H9 (cell line): Measurements from ENCODE around the gene ZNF853. TPM values are rescaled to one million over a fixed set of nuclear protein-coding genes. Genes with fewer than 3 reads are reported as not detected.
A peak's percentile ranks its signal among the peaks of the same experiment; 100 is the strongest.

ENCODE experiments used
- DNase-seq: peaks from one replicate; pipeline ENCODE4 v3.0.0-alpha.2; 2017
- H2AFZ ChIP-seq: one replicate; pipeline ENCODE4 v1.6.1; 2013; ENCODE audit warnings: mild to moderate bottlenecking, low read length, control low read depth, moderate library complexity
- H2AK5ac ChIP-seq: 2 replicates; pipeline ENCODE4 v1.6.1; 2013; ENCODE audit warnings: low read length, control low read depth, mixed read lengths; ENCODE audit not compliant: insufficient read length
- H2BK120ac ChIP-seq: one replicate; pipeline ENCODE4 v1.6.1; 2013; ENCODE audit warnings: low read depth, mild to moderate bottlenecking, low read length, control low read depth, inconsistent platforms; ENCODE audit not compliant: poor library complexity, severe bottlenecking
- H2BK12ac ChIP-seq: 2 replicates; pipeline ENCODE4 v1.6.1; 2013; ENCODE audit warnings: low read length, control low read depth, mixed read lengths, low read depth; ENCODE audit not compliant: insufficient read length
- H2BK15ac ChIP-seq: 2 replicates; pipeline ENCODE4 v1.6.1; 2013; ENCODE audit warnings: low read depth, low read length, control low read depth
- H2BK20ac ChIP-seq: one replicate; pipeline ENCODE4 v1.6.1; 2013; ENCODE audit warnings: low read depth, mild to moderate bottlenecking, low read length, control low read depth, inconsistent platforms; ENCODE audit not compliant: poor library complexity, severe bottlenecking
- H2BK5ac ChIP-seq: 2 replicates; pipeline ENCODE4 v1.6.1; 2013; ENCODE audit warnings: low read length, control low read depth, mixed read lengths; ENCODE audit not compliant: insufficient read length
- H3K14ac ChIP-seq: 2 replicates; pipeline ENCODE4 v1.6.1; 2013; ENCODE audit warnings: low read length, control low read depth; ENCODE audit not compliant: insufficient read depth
- H3K18ac ChIP-seq: 2 replicates; pipeline ENCODE4 v1.6.1; 2013; ENCODE audit warnings: low read depth, mild to moderate bottlenecking, mixed read lengths, low read length, control low read depth; ENCODE audit not compliant: insufficient read length
- H3K23ac ChIP-seq: 2 replicates; pipeline ENCODE4 v1.6.1; 2013; ENCODE audit warnings: low read length, control low read depth, mixed read lengths, low read depth; ENCODE audit not compliant: insufficient read length
- H3K23me2 ChIP-seq: 2 replicates; pipeline ENCODE4 v1.6.1; 2013; ENCODE audit warnings: low read depth, mild to moderate bottlenecking, mixed read lengths, low read length, control low read depth; ENCODE audit not compliant: insufficient read length, poor library complexity, severe bottlenecking
- H3K27ac ChIP-seq: 2 replicates; pipeline ENCODE4 v1.5.1; 2013; ENCODE audit warnings: low read length, control low read depth, mixed read lengths, low read depth; ENCODE audit not compliant: insufficient read length
- H3K27me3 ChIP-seq: 2 replicates; pipeline ENCODE4 v1.6.1; 2013; ENCODE audit warnings: low read length, control low read depth, inconsistent platforms; ENCODE audit not compliant: insufficient read depth
- H3K4ac ChIP-seq: 2 replicates; pipeline ENCODE4 v1.6.1; 2013; ENCODE audit warnings: low read depth, mild to moderate bottlenecking, control low read depth, inconsistent platforms, low read length, moderate library complexity
- H3K4me1 ChIP-seq: 2 replicates; pipeline ENCODE4 v1.6.1; 2013; ENCODE audit warnings: low read length, control low read depth, inconsistent platforms; ENCODE audit not compliant: insufficient read depth
- H3K4me2 ChIP-seq: 2 replicates; pipeline ENCODE4 v1.6.1; 2013; ENCODE audit warnings: low read length, control low read depth, mixed read lengths; ENCODE audit not compliant: insufficient read length, insufficient read depth
- H3K56ac ChIP-seq: 2 replicates; pipeline ENCODE4 v1.6.1; 2013; ENCODE audit warnings: low read depth, mild to moderate bottlenecking, mixed read lengths, low read length, control low read depth; ENCODE audit not compliant: insufficient read length
- H3K79me1 ChIP-seq: 2 replicates; pipeline ENCODE4 v1.6.1; 2013; ENCODE audit warnings: low read depth, mild to moderate bottlenecking, moderate library complexity, low read length, control low read depth, inconsistent platforms; ENCODE audit not compliant: insufficient read depth, poor library complexity, severe bottlenecking
- H3K79me2 ChIP-seq: 2 replicates; pipeline ENCODE4 v1.6.1; 2013; ENCODE audit warnings: low read length, control low read depth, inconsistent platforms; ENCODE audit not compliant: insufficient read depth
- H3K9ac ChIP-seq: 2 replicates; pipeline ENCODE4 v1.6.1; 2013; ENCODE audit warnings: low read length, control low read depth, mixed read lengths; ENCODE audit not compliant: insufficient read length; ENCODE audit errors: extremely low read depth
- H3K9me3 ChIP-seq: one replicate; pipeline ENCODE4 v1.6.1; 2013; ENCODE audit warnings: low read depth, low read length, inconsistent platforms; ENCODE audit not compliant: control insufficient read depth
- H3T11ph ChIP-seq: one replicate; pipeline ENCODE4 v1.6.1; 2013; ENCODE audit warnings: mild to moderate bottlenecking, low read length, control low read depth, inconsistent platforms
- H4K20me1 ChIP-seq: one replicate; pipeline ENCODE4 v1.6.1; 2013; ENCODE audit not compliant: control insufficient read depth, insufficient read length, insufficient read depth
- H4K5ac ChIP-seq: 2 replicates; pipeline ENCODE4 v1.6.1; 2013; ENCODE audit warnings: low read depth, mild to moderate bottlenecking, mixed read lengths, low read length, control low read depth; ENCODE audit not compliant: insufficient read length
- H4K8ac ChIP-seq: replicated peaks from 2 replicates; pipeline ENCODE4 v1.6.1; 2013; ENCODE audit warnings: low read length, control low read depth, mixed read lengths, low read depth; ENCODE audit not compliant: insufficient read length
- H4K91ac ChIP-seq: 2 replicates; pipeline ENCODE4 v1.6.1; 2013; ENCODE audit warnings: low read depth, mild to moderate bottlenecking, moderate library complexity, mixed read lengths, low read length, control low read depth; ENCODE audit not compliant: insufficient read length
- H3K27ac Mint-ChIP-seq, 3 experiments: 2 replicates in 2 of 3; 3 replicates in 1 of 3; pipeline ENCODE4 v1.8.0; 2020 to 2021; ENCODE audit warnings: mixed read lengths in 3 of 3, mild to moderate bottlenecking in 1 of 3, moderate library complexity in 1 of 3
- H3K27me3 Mint-ChIP-seq: 2 replicates; pipeline ENCODE4 v1.8.0; 2021; ENCODE audit warnings: low read depth, mild to moderate bottlenecking, moderate library complexity, mixed read lengths
- H3K36me3 Mint-ChIP-seq, 3 experiments: 2 replicates in 2 of 3; 3 replicates in 1 of 3; pipeline ENCODE4 v1.8.0; 2020 to 2021; ENCODE audit warnings: low read depth in 3 of 3, mixed read lengths in 3 of 3; ENCODE audit not compliant: insufficient read depth in 1 of 3
- H3K4me1 Mint-ChIP-seq, 2 experiments: 2 replicates each; pipeline ENCODE4 v1.8.0; 2020; ENCODE audit warnings: mixed read lengths in 2 of 2
- H3K4me3 Mint-ChIP-seq, 2 experiments: 2 replicates in 1 of 2; 3 replicates in 1 of 2; pipeline ENCODE4 v1.8.0; 2020 to 2021; ENCODE audit warnings: mild to moderate bottlenecking in 2 of 2, mixed read lengths in 2 of 2, moderate library complexity in 1 of 2
- H3K9me3 Mint-ChIP-seq, 2 experiments: 2 replicates in 1 of 2; 3 replicates in 1 of 2; pipeline ENCODE4 v1.8.0; 2020; ENCODE audit warnings: mild to moderate bottlenecking in 2 of 2, mixed read lengths in 2 of 2, moderate library complexity in 1 of 2
- WGBS: extraction: QIAGEN DNeasy Blood & Tissue Kit; methylation state at CpG from one replicate; pipeline ENCODE4 v1.1.7; 2013; ENCODE audit warnings: missing lambda C conversion rate, low lambda C conversion rate, mixed read lengths; ENCODE audit not compliant: insufficient read length; ENCODE audit errors: extremely low coverage; 5-methylcytosine and 5-hydroxymethylcytosine counted together
- total RNA-seq: library from RNA; stranded (reverse); gene quantifications from 2 replicates; pipeline ENCODE4 v1.2.1, GENCODE V29; 2021
- TF ChIP-seq, protein P1 (sequence below): fragments of 200-600 bp; sonication (generic); conservative IDR thresholded peaks from 3 replicates; pipeline ENCODE4 v1.8.0; 2021; ENCODE audit warnings: antibody characterized with exemption, mild to moderate bottlenecking

Gene ZNF853
- total RNA-seq, 1 experiment from 2014 or later: 9.6 TPM

- no CpG with 5 or more reads among the region's 10 CpGs for WGBS
- Histone ChIP-seq H3K23me2 (peaks cover 6% of the 10 kb centered on the region), H3K56ac (no peak overlapping the region), H3K79me1 (no peaks in the 10 kb centered on the region), H3K18ac (no peak overlapping the region), H3K4ac (no peak overlapping the region), H2BK12ac (no peak overlapping the region), H3K79me2 (no peaks in the 10 kb centered on the region), H3K27ac (no peak overlapping the region), H2BK15ac (no peak overlapping the region), H3K9me3 (no peaks in the 10 kb centered on the region), H4K91ac (no peak overlapping the region), H3K9ac (peak overlapping the region; percentile 23), H4K5ac (no peak overlapping the region), H3K27me3 (no peaks in the 10 kb centered on the region), H3K4me2 (peak overlapping the region; percentile 13), H2BK5ac (no peak overlapping the region), H2BK120ac (no peak overlapping the region), H2BK20ac (no peak overlapping the region), H4K8ac (no peak overlapping the region), H3K4me1 (no peaks in the 10 kb centered on the region), H3K23ac (no peak overlapping the region), H4K20me1 (no peaks in the 10 kb centered on the region), H2AK5ac (no peak overlapping the region), H3K14ac (no peak overlapping the region), H2AFZ (no peak overlapping the region), H3T11ph (no peak overlapping the region)
- TF ChIP-seq, protein P1, sequence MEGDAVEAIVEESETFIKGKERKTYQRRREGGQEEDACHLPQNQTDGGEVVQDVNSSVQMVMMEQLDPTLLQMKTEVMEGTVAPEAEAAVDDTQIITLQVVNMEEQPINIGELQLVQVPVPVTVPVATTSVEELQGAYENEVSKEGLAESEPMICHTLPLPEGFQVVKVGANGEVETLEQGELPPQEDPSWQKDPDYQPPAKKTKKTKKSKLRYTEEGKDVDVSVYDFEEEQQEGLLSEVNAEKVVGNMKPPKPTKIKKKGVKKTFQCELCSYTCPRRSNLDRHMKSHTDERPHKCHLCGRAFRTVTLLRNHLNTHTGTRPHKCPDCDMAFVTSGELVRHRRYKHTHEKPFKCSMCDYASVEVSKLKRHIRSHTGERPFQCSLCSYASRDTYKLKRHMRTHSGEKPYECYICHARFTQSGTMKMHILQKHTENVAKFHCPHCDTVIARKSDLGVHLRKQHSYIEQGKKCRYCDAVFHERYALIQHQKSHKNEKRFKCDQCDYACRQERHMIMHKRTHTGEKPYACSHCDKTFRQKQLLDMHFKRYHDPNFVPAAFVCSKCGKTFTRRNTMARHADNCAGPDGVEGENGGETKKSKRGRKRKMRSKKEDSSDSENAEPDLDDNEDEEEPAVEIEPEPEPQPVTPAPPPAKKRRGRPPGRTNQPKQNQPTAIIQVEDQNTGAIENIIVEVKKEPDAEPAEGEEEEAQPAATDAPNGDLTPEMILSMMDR: 0 out of 3 replicates have a peak, but pooled peaks have one; percentile 11
- Mint-ChIP-seq H3K9me3 (no peaks in the 10 kb centered on the region), H3K4me1 (peaks cover 9 to 10% of the 10 kb centered on the region in 2 experiments), H3K27ac (peak overlapping the region in 1 of 3 experiments; percentile 75; a peak in 2 of 7 replicates), H3K27me3 (no peaks in the 10 kb centered on the region), H3K36me3 (peaks cover 25 to 76% (median 67%) of the 10 kb centered on the region in 3 experiments), H3K4me3 (peak overlapping the region; percentile 81 to 92)
- no peak for DNase-seq
These were observed 24.7 kb upstream of the ZNF853 start for GRCh38 chr7:6590645-6591110.
